Endothelial cell of umbilical vein (primary cell): ENCODE results near the gene CPT2. TPM values are rescaled to one million over a fixed set of nuclear protein-coding genes. Genes with fewer than 3 reads are reported as not detected.

ENCODE experiments used
- BruUV-seq: library from RNA; stranded (reverse); fragments of 400-500 nt; replicated peaks from 2 replicates; lab custom pipeline; 2021; lab: Mats Ljungman, UMichigan
- CTCF ChIA-PET: fragments of 300-600, 350-600 bp; sonication (Branson Sonifier 250); formaldehyde crosslinking; loops from one replicate; lab custom pipeline; 2021; ENCODE audit warnings: antibody characterized with exemption, inconsistent platforms; lab: Charles Lee
- POLR2A ChIA-PET: fragments of 300-600, 350-600 bp; sonication (Branson Sonifier 250); formaldehyde crosslinking; loops from one replicate; lab custom pipeline; 2021; ENCODE audit warnings: antibody characterized with exemption, inconsistent platforms; lab: Charles Lee
- DNase-seq: peaks from one replicate; pipeline ENCODE4 v3.0.0-alpha.2; 2011; ENCODE audit warnings: low read depth, low spot score
- FAIRE-seq: peaks from 2 replicates; lab custom pipeline; 2011; peaks lifted over from hg19 to GRCh38; lab: Jason Lieb, UNC
- H2AFZ ChIP-seq: 2 replicates; pipeline ENCODE4 v1.6.0; 2012; ENCODE audit warnings: low read depth, low read length, control low read depth, inconsistent platforms
- H3K27ac ChIP-seq: 2 replicates; pipeline ENCODE4 v1.5.1; 2011; ENCODE audit warnings: low read depth, mild to moderate bottlenecking, control low read depth, low read length, moderate library complexity; ENCODE audit not compliant: insufficient read depth
- H3K27me3 ChIP-seq, 2 experiments: 2 replicates each; pipeline versions ENCODE4 v1.6.0 to v1.6.1; 2011; ENCODE audit warnings: low read length in 2 of 2, mixed read lengths in 1 of 2; ENCODE audit not compliant: control insufficient read depth in 2 of 2, insufficient read depth in 2 of 2
- H3K36me3 ChIP-seq, 2 experiments: 2 replicates in 1 of 2; 3 replicates in 1 of 2; pipeline ENCODE4 v1.5.1; 2011; ENCODE audit warnings: low read length in 2 of 2, mild to moderate bottlenecking in 1 of 2, moderate library complexity in 1 of 2; ENCODE audit not compliant: control insufficient read depth in 2 of 2, insufficient read depth in 2 of 2; ENCODE audit errors: extremely low read depth in 1 of 2
- H3K4me1 ChIP-seq: 3 replicates; pipeline ENCODE4 v1.5.1; 2011; ENCODE audit warnings: mild to moderate bottlenecking, low read length; ENCODE audit not compliant: control insufficient read depth, insufficient read depth; ENCODE audit errors: extremely low read depth
- H3K4me2 ChIP-seq: 2 replicates; pipeline ENCODE4 v1.6.1; 2011; ENCODE audit warnings: low read length, control low read depth, mixed read lengths; ENCODE audit not compliant: insufficient read depth
- H3K4me3 ChIP-seq, 3 experiments: fragments of 200-600 bp in 1 of 3; sonication (generic), shearing (Covaris generic) in 1 of 3; replicated peaks in 1 of 3; 2 replicates each; pipeline ENCODE4 v1.5.1; 2011 to 2016; ENCODE audit warnings: control low read depth in 3 of 3, low read length in 3 of 3, mild to moderate bottlenecking in 2 of 3, inconsistent platforms in 1 of 3, low read depth in 1 of 3, moderate library complexity in 1 of 3; ENCODE audit not compliant: insufficient read depth in 1 of 3
- H3K79me2 ChIP-seq: 2 replicates; pipeline ENCODE4 v1.6.0; 2012; ENCODE audit warnings: low read length, inconsistent platforms; ENCODE audit not compliant: control insufficient read depth, insufficient read depth
- H3K9ac ChIP-seq: replicated peaks from 2 replicates; pipeline ENCODE3; 2011; ENCODE audit warnings: low read length, control low read depth; ENCODE audit not compliant: insufficient read depth; ENCODE audit errors: extremely low read depth
- H3K9me1 ChIP-seq: replicated peaks from 3 replicates; pipeline ENCODE4 v1.6.0; 2011; ENCODE audit warnings: mild to moderate bottlenecking, low read length; ENCODE audit not compliant: control insufficient read depth, insufficient read depth; ENCODE audit errors: extremely low read depth
- H3K9me3 ChIP-seq: replicated peaks from 2 replicates; pipeline ENCODE4 v1.5.1; 2012; ENCODE audit warnings: low read length, inconsistent platforms; ENCODE audit not compliant: control insufficient read depth, insufficient read depth
- H4K20me1 ChIP-seq: replicated peaks from 2 replicates; pipeline ENCODE3; 2011; ENCODE audit warnings: mild to moderate bottlenecking, low read length; ENCODE audit not compliant: control insufficient read depth, insufficient read depth; ENCODE audit errors: extremely low read depth
- EZH2 ChIP-seq: IDR thresholded peaks from 2 replicates; pipeline ENCODE4 v1.6.1; 2012; ENCODE audit warnings: borderline replicate concordance, low read depth, mild to moderate bottlenecking, moderate library complexity, low read length, inconsistent platforms; ENCODE audit not compliant: severe bottlenecking
- FOS ChIP-seq: IDR thresholded peaks from 2 replicates; pipeline ENCODE4 v1.6.1; 2011; ENCODE audit warnings: mild to moderate bottlenecking, low read length, moderate library complexity, borderline replicate concordance; ENCODE audit not compliant: insufficient read depth
- GATA2 ChIP-seq: IDR thresholded peaks from 2 replicates; pipeline ENCODE4 v1.7.0; 2011; ENCODE audit warnings: low read depth, mild to moderate bottlenecking, moderate library complexity, mixed read lengths, low read length; ENCODE audit not compliant: insufficient read length, insufficient read depth
- JUN ChIP-seq: IDR thresholded peaks from 2 replicates; pipeline ENCODE4 v1.6.1; 2011; ENCODE audit warnings: borderline replicate concordance, low read depth; ENCODE audit not compliant: insufficient read length, insufficient read depth
- MYC ChIP-seq: IDR thresholded peaks from one replicate; pipeline ENCODE4 v1.6.1; 2011; ENCODE audit warnings: mild to moderate bottlenecking, low read depth, low read length
- POLR2A ChIP-seq: IDR thresholded peaks from 2 replicates; pipeline ENCODE4 v1.6.1; 2012; ENCODE audit warnings: low read depth, mild to moderate bottlenecking, control low read depth, low read length
- POLR2AphosphoS5 ChIP-seq: IDR thresholded peaks from 2 replicates; pipeline ENCODE4 v1.6.1; 2012; ENCODE audit warnings: low read depth, mild to moderate bottlenecking, control low read depth, low read length, moderate library complexity; ENCODE audit not compliant: insufficient read depth
- dilution Hi-C: fragments of 300-500 bp; cut with MboI; formaldehyde crosslinking; loops from one replicate; pipeline ENCODE4 v1.15.0; 2019; ENCODE audit warnings: low sequenced_read_pairs; ENCODE audit not compliant: extremely low pct_ligation_motif_present
- intact Hi-C: fragments of 100-400 bp; cut with micrococcal nuclease; formaldehyde crosslinking; loops from one replicate; pipeline ENCODE4 v1.10.0; 2022
- polyA plus RNA-seq, 4 experiments: library from polyadenylated mRNA; depleted of rRNA in 3 of 4; stranded (reverse) in 3 of 4; unstranded in 1 of 4; fragments of >200 nt; gene quantifications; 2 replicates each; pipeline versions ENCODE4 v1.2.1 to v1.2.3, GENCODE V29; 2011 to 2012; ENCODE audit warnings: missing spikeins in 1 of 4
- total RNA-seq: library from RNA; stranded (reverse); gene quantifications from 2 replicates; pipeline ENCODE4 v1.2.3, GENCODE V29; 2021
- TF ChIP-seq, protein P1 (sequence below): IDR thresholded peaks from 2 replicates; pipeline ENCODE4 v1.6.1; 2011; ENCODE audit not compliant: insufficient read depth, insufficient read length
- TF ChIP-seq, protein P2 (sequence below), 2 donors: IDR thresholded peaks; 1 replicate in 1 of 2; 2 replicates in 1 of 2; pipeline ENCODE4 v1.5.1; 2011; ENCODE audit warnings: low read length in 2 of 2, mild to moderate bottlenecking in 2 of 2, moderate library complexity in 2 of 2, control low read depth in 1 of 2, inconsistent platforms in 1 of 2, low read depth in 1 of 2; ENCODE audit not compliant: insufficient read depth in 1 of 2; ENCODE audit errors: extremely low read depth in 1 of 2

The CPT2 gene
- total and polyA plus RNA-seq, 2 donors (not counting 3 experiments of a cell fraction or from before 2014, with no cell fraction given) = 10.6 to 11.6 TPM

DNA sequence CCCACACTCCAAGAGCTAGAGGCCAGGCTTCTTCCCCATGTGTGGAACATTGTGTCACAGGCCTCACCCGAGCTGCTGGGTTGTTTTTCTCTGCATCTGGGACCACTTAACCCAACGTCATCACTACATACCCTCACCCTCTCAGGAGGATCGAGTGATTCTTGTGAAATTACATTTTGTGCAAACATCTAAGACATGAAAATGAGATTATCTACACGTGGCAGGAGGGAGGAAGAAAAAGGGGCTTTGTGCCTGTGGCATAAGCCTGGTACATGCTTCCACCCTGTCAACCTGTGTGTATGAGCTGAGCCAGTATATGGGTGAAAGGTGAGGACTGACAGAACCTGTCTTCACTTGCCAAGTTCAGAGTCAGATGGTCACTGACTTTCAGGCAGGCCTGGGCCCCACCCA lies 1.6 kb downstream of the CPT2 start:
- H3K4me3 ChIP-seq = no peak overlapping the region

More for the DNA sequence above, 1.6 kb downstream of the CPT2 start:
- Histone ChIP-seq H3K9me3 (no peaks in the 10 kb centered on the region), H3K4me2 (no peak overlapping the region), H3K9ac (no peak overlapping the region), H3K4me1 (peaks cover 13% of the 10 kb centered on the region), H3K79me2 (peaks cover 7% of the 10 kb centered on the region), H4K20me1 (no peaks in the 10 kb centered on the region), H3K27ac (no peak overlapping the region), H3K9me1 (no peaks in the 10 kb centered on the region), H3K36me3 (peaks cover 3 to 4% of the 10 kb centered on the region in 2 experiments), H2AFZ (no peak overlapping the region), H3K27me3 (no peaks in the 10 kb centered on the region)
- DNase-seq (no peak), FAIRE-seq (no peak)
- dilution Hi-C loops (no loop called here), intact Hi-C loops (loop anchor here (10.0 kb wide), 1 partner anchor 793 kb away; the partner anchor contains the start of genes ORC1 and PRPF38A)
- TF ChIP-seq, protein P1, sequence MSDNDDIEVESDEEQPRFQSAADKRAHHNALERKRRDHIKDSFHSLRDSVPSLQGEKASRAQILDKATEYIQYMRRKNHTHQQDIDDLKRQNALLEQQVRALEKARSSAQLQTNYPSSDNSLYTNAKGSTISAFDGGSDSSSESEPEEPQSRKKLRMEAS = no peak
- TF ChIP-seq POLR2AphosphoS5 (no peak), POLR2A (no peak), GATA2 (no peak), EZH2 (no peak), FOS (no peak), JUN (no peak), MYC (no peak)
- TF ChIP-seq, protein P2, sequence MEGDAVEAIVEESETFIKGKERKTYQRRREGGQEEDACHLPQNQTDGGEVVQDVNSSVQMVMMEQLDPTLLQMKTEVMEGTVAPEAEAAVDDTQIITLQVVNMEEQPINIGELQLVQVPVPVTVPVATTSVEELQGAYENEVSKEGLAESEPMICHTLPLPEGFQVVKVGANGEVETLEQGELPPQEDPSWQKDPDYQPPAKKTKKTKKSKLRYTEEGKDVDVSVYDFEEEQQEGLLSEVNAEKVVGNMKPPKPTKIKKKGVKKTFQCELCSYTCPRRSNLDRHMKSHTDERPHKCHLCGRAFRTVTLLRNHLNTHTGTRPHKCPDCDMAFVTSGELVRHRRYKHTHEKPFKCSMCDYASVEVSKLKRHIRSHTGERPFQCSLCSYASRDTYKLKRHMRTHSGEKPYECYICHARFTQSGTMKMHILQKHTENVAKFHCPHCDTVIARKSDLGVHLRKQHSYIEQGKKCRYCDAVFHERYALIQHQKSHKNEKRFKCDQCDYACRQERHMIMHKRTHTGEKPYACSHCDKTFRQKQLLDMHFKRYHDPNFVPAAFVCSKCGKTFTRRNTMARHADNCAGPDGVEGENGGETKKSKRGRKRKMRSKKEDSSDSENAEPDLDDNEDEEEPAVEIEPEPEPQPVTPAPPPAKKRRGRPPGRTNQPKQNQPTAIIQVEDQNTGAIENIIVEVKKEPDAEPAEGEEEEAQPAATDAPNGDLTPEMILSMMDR (IDR thresholded peaks at IDR 0.05; ENCODE audit: extremely low read depth in 1 of 2, insufficient read depth in 1 of 2, low read depth in 1 of 2, low read length in 2 of 2) = no peak
- POLR2A ChIA-PET = no interaction called here
- no TSS peak for BruUV-seq
- CTCF ChIA-PET = interaction anchor here (1.2 kb wide), 1 partner anchor 16 kb away, joined by 3 read pairs; no protein-coding TSS in a partner anchor
